GM13977 (cell line): ENCODE data around the gene RIN2.

Source experiments
- DNase-seq: peaks from one replicate; pipeline ENCODE4 v3.0.0; 2012; ENCODE audit warnings: low spot score
- CTCF ChIP-seq: IDR thresholded peaks from 2 replicates; pipeline ENCODE4 v1.5.1; 2012; ENCODE audit warnings: mild to moderate bottlenecking, control low read depth; ENCODE audit not compliant: insufficient read depth; ENCODE audit errors: extremely low read depth, missing control alignments
- in situ Hi-C: fragments of 300-500 bp; cut with MboI; formaldehyde crosslinking; loops from one replicate; pipeline ENCODE4 v1.12.0; 2022; ENCODE audit warnings: low sequenced_read_pairs, low pct_unique_long_range_greater_than_20kb, mixed read lengths, inconsistent platforms; ENCODE audit not compliant: unreplicated experiment

Gene RIN2

GRCh38 chr20:19713822-19714578 is 44.1 kb upstream of the RIN2 start:
- TF ChIP-seq CTCF, result no peak
- DNase-seq, result no peak
- in situ Hi-C loops, result no loop called here

- TF ChIP-seq CTCF, result no peak
- in situ Hi-C loops, result no loop called here
- DNase-seq, result no peak
Measured at GRCh38 chr20:19714579-19714840, 43.5 kb upstream of the RIN2 start.

- no peak for TF ChIP-seq CTCF
- no peak for DNase-seq
- in situ Hi-C loops, result no loop called here
Measured at GRCh38 chr20:19715986-19716385, 42.1 kb upstream of the RIN2 start.

GRCh38 chr20:19718880-19719279 is 39.2 kb upstream of the RIN2 start:
- TF ChIP-seq CTCF, result no peak
- DNase-seq, result no peak
- in situ Hi-C loops, result no loop called here

- DNase-seq, result no peak
- no peak for TF ChIP-seq CTCF
- in situ Hi-C loops, result no loop called here
Measured at GRCh38 chr20:19720991-19721390, 37.1 kb upstream of the RIN2 start.

GRCh38 chr20:19723051-19723450 is 35.0 kb upstream of the RIN2 start:
- TF ChIP-seq CTCF, result no peak
- no peak for DNase-seq
- in situ Hi-C loops, result no loop called here
